Measurements from ENCODE around the gene SH3PXD2A.

- no peak for TF ChIP-seq HOXA7 (CRISPR knock-in tag; IDR thresholded peaks at IDR 0.05; ENCODE audit: borderline replicate concordance)
- TF ChIP-seq ZNF664 (tag by site-specific recombination; IDR thresholded peaks at IDR 0.05): no peak
- no peak for TF ChIP-seq ZNF274 (IDR thresholded peaks at IDR 0.05; ENCODE audit: low read length)
- TF ChIP-seq ZNF274 (tag by site-specific recombination; IDR thresholded peaks at IDR 0.05; ENCODE audit: borderline replicate concordance): no peak
- TF ChIP-seq REST (tag by site-specific recombination; IDR thresholded peaks at IDR 0.05): no peak
- TF ChIP-seq ZNF423 (tag by site-specific recombination; IDR thresholded peaks at IDR 0.05): no peak
- no peak for TF ChIP-seq CTCF (tag by site-specific recombination; IDR thresholded peaks at IDR 0.05)
- no peak for TF ChIP-seq ZNF24 (tag by site-specific recombination; IDR thresholded peaks at IDR 0.05)
These were observed 166.9 kb downstream of the SH3PXD2A start for GRCh38 chr10:103688491-103688890.
